ENCODE measurements around the gene GAS2L1. TPM values are rescaled to one million over a fixed set of nuclear protein-coding genes. Genes with fewer than 3 reads are reported as not detected.
A peak's percentile ranks its signal among the peaks of the same experiment; 100 is the strongest.
"Not testable (repeated sequence)": the region's sequence is repeated elsewhere in the genome, so short reads cannot be mapped to it uniquely, and the experiment has no call there.

GAS2L1 gene
- total and polyA plus RNA-seq, 8 donors = 4.4 to 81.1 (median 27.3) TPM

DNA sequence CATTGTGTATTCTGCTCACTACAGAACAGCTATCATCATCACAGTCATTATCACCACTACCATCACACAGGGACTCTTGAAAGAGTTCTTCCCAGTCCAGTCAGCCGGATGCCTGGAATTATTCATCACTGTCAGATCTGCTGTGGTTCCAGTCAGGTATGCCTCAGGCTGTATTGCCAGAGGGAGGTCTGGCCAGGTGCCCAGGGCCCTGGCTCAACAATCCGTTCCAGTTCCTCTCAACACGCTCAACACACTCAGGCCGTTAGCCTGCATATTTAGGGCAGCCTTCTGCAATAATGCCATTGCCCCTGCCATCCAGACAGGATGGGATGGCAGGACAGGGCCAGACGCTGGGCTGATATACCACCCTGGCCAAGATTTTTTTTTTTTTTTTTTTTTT lies 37.7 kb downstream of the GAS2L1 start:
- peak; percentile 79 to 88 for DNase-seq
- H3K4me3 ChIP-seq = no peak overlapping the region
- intact Hi-C loops (cut with DNase I; ENCODE audit: low total_unique reads) = no loop called here
- 24 to 46% (median 29%) methylated on average over 5 of the region's 5 CpGs for WGBS, 5 donors
- no peaks in the 10 kb centered on the region for H3K27me3 ChIP-seq
- H3K27ac ChIP-seq = peak overlapping the region in 2 of 5 donors; percentile 56 to 68
- H3K4me1 ChIP-seq = peaks cover 5 to 61% (median 31%) of the 10 kb centered on the region in 4 donors
- peak in 1 of 3 donors; percentile 78 for TF ChIP-seq POLR2AphosphoS5 (IDR thresholded peaks at IDR 0.05)
- TF ChIP-seq EP300 (IDR thresholded peaks at IDR 0.05) = no peak
- TF ChIP-seq, protein P1, sequence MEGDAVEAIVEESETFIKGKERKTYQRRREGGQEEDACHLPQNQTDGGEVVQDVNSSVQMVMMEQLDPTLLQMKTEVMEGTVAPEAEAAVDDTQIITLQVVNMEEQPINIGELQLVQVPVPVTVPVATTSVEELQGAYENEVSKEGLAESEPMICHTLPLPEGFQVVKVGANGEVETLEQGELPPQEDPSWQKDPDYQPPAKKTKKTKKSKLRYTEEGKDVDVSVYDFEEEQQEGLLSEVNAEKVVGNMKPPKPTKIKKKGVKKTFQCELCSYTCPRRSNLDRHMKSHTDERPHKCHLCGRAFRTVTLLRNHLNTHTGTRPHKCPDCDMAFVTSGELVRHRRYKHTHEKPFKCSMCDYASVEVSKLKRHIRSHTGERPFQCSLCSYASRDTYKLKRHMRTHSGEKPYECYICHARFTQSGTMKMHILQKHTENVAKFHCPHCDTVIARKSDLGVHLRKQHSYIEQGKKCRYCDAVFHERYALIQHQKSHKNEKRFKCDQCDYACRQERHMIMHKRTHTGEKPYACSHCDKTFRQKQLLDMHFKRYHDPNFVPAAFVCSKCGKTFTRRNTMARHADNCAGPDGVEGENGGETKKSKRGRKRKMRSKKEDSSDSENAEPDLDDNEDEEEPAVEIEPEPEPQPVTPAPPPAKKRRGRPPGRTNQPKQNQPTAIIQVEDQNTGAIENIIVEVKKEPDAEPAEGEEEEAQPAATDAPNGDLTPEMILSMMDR (IDR thresholded peaks at IDR 0.05) = no peak
- no peak for TF ChIP-seq POLR2A (IDR thresholded peaks at IDR 0.05)
- H3K9me3 ChIP-seq = no peaks in the 10 kb centered on the region
- H3K36me3 ChIP-seq = peaks cover 72 to 98% (median 96%) of the 10 kb centered on the region in 4 donors

DNA sequence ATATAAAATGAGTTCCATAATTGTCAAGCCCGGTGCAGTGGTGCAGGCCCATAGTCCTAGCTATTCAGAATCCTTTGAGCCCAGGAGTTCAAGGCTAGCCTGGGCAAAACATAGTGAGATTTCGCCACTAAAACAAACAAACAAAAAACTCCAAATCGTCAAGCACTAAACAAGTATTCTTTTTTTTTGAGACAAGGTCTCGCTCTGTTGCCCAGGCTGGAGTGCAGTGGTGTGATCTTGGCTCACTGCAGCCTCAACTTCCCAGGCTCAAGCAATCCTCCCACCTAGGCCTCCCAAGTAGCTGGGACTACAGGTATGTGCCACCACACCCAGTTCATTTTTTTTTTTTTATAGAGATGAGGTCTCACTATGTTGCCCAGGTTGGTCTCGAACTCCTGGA lies 38.4 kb downstream of the GAS2L1 start:
- DNase-seq; H3K9me3 ChIP-seq; H3K27me3 ChIP-seq; H3K4me3 ChIP-seq; intact Hi-C loops (cut with DNase I; ENCODE audit: low total_unique reads): not testable (repeated sequence)
- Histone ChIP-seq H3K36me3 (peaks cover 70 to 98% (median 96%) of the 10 kb centered on the region in 4 donors), H3K27ac (peak overlapping the region in 2 of 5 donors; percentile 56 to 68), H3K4me1 (peaks cover 5 to 61% (median 31%) of the 10 kb centered on the region in 4 donors)
- WGBS, 5 donors = 82 to 93% (median 88%) methylated on average over 5 of the region's 5 CpGs

DNA sequence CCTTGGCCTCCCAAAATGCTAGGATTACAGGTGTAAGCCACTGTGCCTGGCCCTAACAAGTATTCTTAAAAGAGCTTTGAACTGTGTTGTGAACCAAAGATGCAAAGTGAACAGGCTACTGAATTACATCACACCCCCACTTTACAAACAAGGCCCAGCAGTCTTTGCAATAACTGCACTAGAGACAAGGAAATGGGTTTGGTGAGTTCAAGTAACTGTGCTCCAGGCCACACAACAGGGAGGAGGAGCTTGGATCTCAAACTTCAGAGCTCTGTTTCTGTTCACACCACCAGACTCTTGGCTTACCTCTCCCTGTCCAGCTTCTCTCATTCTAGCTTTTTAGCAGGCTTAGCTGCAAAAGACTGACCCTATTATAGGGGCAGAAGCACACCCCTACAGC lies 39.5 kb downstream of the GAS2L1 start:
- Histone ChIP-seq H3K9me3 (no peaks in the 10 kb centered on the region), H3K27ac (peak overlapping the region in 1 of 5 donors; percentile 29), H3K27me3 (no peaks in the 10 kb centered on the region), H3K36me3 (peaks cover 70 to 98% (median 96%) of the 10 kb centered on the region in 4 donors), H3K4me3 (no peak overlapping the region), H3K4me1 (peaks cover 5 to 61% (median 31%) of the 10 kb centered on the region in 4 donors)
- DNase-seq = peak in 1 of 2 donors; percentile 42
- no peak for TF ChIP-seq POLR2AphosphoS5 (IDR thresholded peaks at IDR 0.05)
- TF ChIP-seq, protein P1 (IDR thresholded peaks at IDR 0.05) = no peak
- no peak for TF ChIP-seq POLR2A (IDR thresholded peaks at IDR 0.05)
- TF ChIP-seq EP300 (IDR thresholded peaks at IDR 0.05) = no peak
- intact Hi-C loops (cut with DNase I; ENCODE audit: low total_unique reads) = no loop called here

DNA sequence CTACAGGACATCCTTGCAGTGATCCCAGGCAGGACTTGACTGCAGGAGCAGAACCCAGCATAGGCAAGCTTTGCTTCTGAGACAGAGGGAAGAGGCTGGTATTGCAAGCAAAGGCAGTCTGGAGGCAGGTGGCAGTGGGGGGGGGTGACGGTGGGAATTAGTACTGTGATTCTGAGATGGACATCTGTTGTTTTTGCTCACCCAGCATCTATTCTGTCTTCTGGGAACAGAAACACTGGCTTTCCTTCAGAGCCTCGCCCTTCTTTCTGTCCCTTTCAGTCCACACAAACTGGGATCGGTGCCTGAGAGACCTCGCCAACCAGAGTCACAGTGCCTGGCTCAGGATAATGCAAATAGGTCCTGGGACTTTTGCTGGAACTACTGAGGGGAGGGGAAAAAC lies 40.2 kb downstream of the GAS2L1 start:
- DNase-seq = peak; percentile 4 to 70
- Histone ChIP-seq H3K9me3 (no peaks in the 10 kb centered on the region), H3K36me3 (peaks cover 69 to 98% (median 96%) of the 10 kb centered on the region in 4 donors), H3K4me3 (no peak overlapping the region), H3K4me1 (peaks cover 5 to 61% (median 31%) of the 10 kb centered on the region in 4 donors), H3K27me3 (no peaks in the 10 kb centered on the region), H3K27ac (peak overlapping the region in 1 of 5 donors; percentile 29)
- 35 to 66% (median 41%) methylated on average over 4 of the region's 4 CpGs for whole genome bisulfite sequencing, 5 donors
- TF ChIP-seq POLR2A (IDR thresholded peaks at IDR 0.05) = no peak
- no peak for TF ChIP-seq POLR2AphosphoS5 (IDR thresholded peaks at IDR 0.05)
- no peak for TF ChIP-seq EP300 (IDR thresholded peaks at IDR 0.05)
- TF ChIP-seq, protein P1 (IDR thresholded peaks at IDR 0.05) = no peak
- intact Hi-C loops (cut with DNase I; ENCODE audit: low total_unique reads) = no loop called here

DNA sequence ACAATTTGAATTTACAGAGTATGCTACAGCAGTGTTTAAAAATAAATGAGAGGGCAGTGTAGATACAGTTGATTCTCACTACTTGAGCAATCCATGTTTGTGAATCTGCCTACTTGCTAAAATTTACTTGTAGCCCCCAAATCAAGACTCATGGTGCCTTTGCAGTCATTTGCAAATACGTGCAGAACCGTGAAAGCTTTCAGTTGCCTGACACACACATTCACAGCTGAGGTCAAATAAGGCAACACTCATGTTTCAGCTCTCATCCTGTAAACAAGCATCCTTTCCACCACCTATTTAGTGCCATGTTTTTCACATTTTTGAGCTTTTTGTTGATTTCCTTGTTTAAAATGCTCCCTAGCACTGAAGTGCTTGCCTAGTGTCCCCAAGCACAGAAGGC lies 41.6 kb downstream of the GAS2L1 start:
- intact Hi-C loops (cut with DNase I; ENCODE audit: low total_unique reads) = no loop called here
- Histone ChIP-seq H3K4me3 (no peak overlapping the region), H3K36me3 (peaks cover 73 to 98% (median 96%) of the 10 kb centered on the region in 4 donors), H3K27me3 (no peaks in the 10 kb centered on the region), H3K9me3 (no peaks in the 10 kb centered on the region), H3K4me1 (peaks cover 2 to 48% (median 24%) of the 10 kb centered on the region in 4 donors), H3K27ac (no peak overlapping the region)
- 76 to 83% (median 79%) methylated on average over 2 of the region's 2 CpGs for WGBS, 5 donors
- no peak for DNase-seq
- TF ChIP-seq EP300 (IDR thresholded peaks at IDR 0.05) = no peak
- no peak for TF ChIP-seq POLR2AphosphoS5 (IDR thresholded peaks at IDR 0.05)
- TF ChIP-seq, protein P1 (IDR thresholded peaks at IDR 0.05) = no peak
- no peak for TF ChIP-seq POLR2A (IDR thresholded peaks at IDR 0.05)

All from stomach (tissue), 9 donors.